NCI-H1092 (cell line): ENCODE results near the gene CSAD.
"Not testable (repeated sequence)": the region's sequence is repeated elsewhere in the genome, so short reads cannot be mapped to it uniquely, and the experiment has no call there.

ENCODE experiments used
- DNase-seq: peaks from one replicate; lab custom pipeline; 2025; lab: John Stamatoyannopoulos, UW

The CSAD gene

GRCh38 chr12:53217931-53218307 lies 37.2 kb upstream of the CSAD start:
- DNase-seq = no peak

- no peak for DNase-seq
These were observed 36.6 kb upstream of the CSAD start for GRCh38 chr12:53217051-53217930.

GRCh38 chr12:53215497-53215896 lies 34.8 kb upstream of the CSAD start:
- no peak for DNase-seq

GRCh38 chr12:53214687-53215455 lies 34.1 kb upstream of the CSAD start:
- no peak for DNase-seq

- DNase-seq = no peak
These were observed 33.5 kb upstream of the CSAD start for GRCh38 chr12:53214221-53214620.

GRCh38 chr12:53213348-53213747 lies 32.6 kb upstream of the CSAD start:
- peak; percentile 41 for DNase-seq

- DNase-seq = no peak
These were observed 32.2 kb upstream of the CSAD start for GRCh38 chr12:53212931-53213330.

GRCh38 chr12:53211476-53212381 lies 31.0 kb upstream of the CSAD start:
- DNase-seq = no peak

GRCh38 chr12:53210843-53211242 lies 30.1 kb upstream of the CSAD start:
- no peak for DNase-seq

GRCh38 chr12:53208877-53209463 lies 28.2 kb upstream of the CSAD start:
- no peak for DNase-seq

GRCh38 chr12:53208435-53208834 lies 27.7 kb upstream of the CSAD start:
- no peak for DNase-seq

- no peak for DNase-seq
These were observed 26.3 kb upstream of the CSAD start, which contains the start of gene ITGB7 for GRCh38 chr12:53207042-53207441. Gene ITGB7 (minus strand): TSS chr12:53207251. CDS start chr12:53200443, 6,808 bp downstream.

GRCh38 chr12:53205747-53206419 lies 25.2 kb upstream of the CSAD start:
- DNase-seq = no peak

- DNase-seq = no peak
These were observed 23.6 kb upstream of the CSAD start for GRCh38 chr12:53204351-53204750.

GRCh38 chr12:53202316-53202715 lies 21.6 kb upstream of the CSAD start:
- DNase-seq = not testable (repeated sequence)

- no peak for DNase-seq
These were observed 20.9 kb upstream of the CSAD start for GRCh38 chr12:53201639-53202038.

GRCh38 chr12:53201177-53201541 lies 20.4 kb upstream of the CSAD start:
- DNase-seq = no peak

GRCh38 chr12:53200458-53201176 lies 19.9 kb upstream of the CSAD start:
- DNase-seq = no peak

GRCh38 chr12:53200107-53200457 lies 19.4 kb upstream of the CSAD start:
- no peak for DNase-seq

- no peak for DNase-seq
These were observed 19.0 kb upstream of the CSAD start for GRCh38 chr12:53199700-53200099.
